A172 (cell line): Measurements from ENCODE around the gene MAP3K4. TPM values are rescaled to one million over a fixed set of nuclear protein-coding genes. Genes with fewer than 3 reads are reported as not detected.
A peak's percentile ranks its signal among the peaks of the same experiment; 100 is the strongest.

Source experiments
- DNase-seq: peaks from one replicate; pipeline ENCODE4 v3.0.0-alpha.2; 2015; ENCODE audit warnings: low spot score
- total RNA-seq: library from RNA; depleted of rRNA; stranded (reverse); fragments of >200 nt; shearing (Covaris generic); gene quantifications from 2 replicates; pipeline ENCODE4 v1.2.3, GENCODE V29; 2014

MAP3K4 gene
- total RNA-seq, 1 experiment from 2014 or later: 19.5 TPM

GRCh38 chr6:161079566-161080262, 88.1 kb downstream of the MAP3K4 start:
- DNase-seq: peak; percentile 73

GRCh38 chr6:161080263-161080970, 88.8 kb downstream of the MAP3K4 start:
- no peak for DNase-seq

- DNase-seq: no peak
Observed at GRCh38 chr6:161082215-161082614, 90.6 kb downstream of the MAP3K4 start.

GRCh38 chr6:161085246-161085645, 93.7 kb downstream of the MAP3K4 start:
- no peak for DNase-seq

GRCh38 chr6:161088676-161089328, 97.2 kb downstream of the MAP3K4 start:
- no peak for DNase-seq

- no peak for DNase-seq
Observed at GRCh38 chr6:161091151-161091550, 99.6 kb downstream of the MAP3K4 start.

GRCh38 chr6:161091972-161092701, 100.6 kb downstream of the MAP3K4 start:
- peak; percentile 25 for DNase-seq

GRCh38 chr6:161094955-161095354, 103.4 kb downstream of the MAP3K4 start:
- DNase-seq: no peak

GRCh38 chr6:161095916-161096315, 104.3 kb downstream of the MAP3K4 start:
- no peak for DNase-seq

- no peak for DNase-seq
Observed at GRCh38 chr6:161100072-161100471, 108.5 kb downstream of the MAP3K4 start.

GRCh38 chr6:161101517-161101916, 109.9 kb downstream of the MAP3K4 start:
- DNase-seq: no peak

- no peak for DNase-seq
Observed at GRCh38 chr6:161103475-161103874, 111.9 kb downstream of the MAP3K4 start.

GRCh38 chr6:161104966-161105365, 113.4 kb downstream of the MAP3K4 start:
- DNase-seq: peak; percentile 5

GRCh38 chr6:161105408-161105807, 113.8 kb downstream of the MAP3K4 start:
- DNase-seq: no peak

GRCh38 chr6:161107779-161108730, 116.5 kb downstream of the MAP3K4 start:
- no peak for DNase-seq

GRCh38 chr6:161108916-161109315, 117.3 kb downstream of the MAP3K4 start:
- DNase-seq: no peak

- no peak for DNase-seq
Observed at GRCh38 chr6:161109366-161109765, 117.8 kb downstream of the MAP3K4 start.

GRCh38 chr6:161110028-161110779, 118.6 kb downstream of the MAP3K4 start:
- no peak for DNase-seq

GRCh38 chr6:161111261-161111660, 119.7 kb downstream of the MAP3K4 start:
- DNase-seq: no peak

GRCh38 chr6:161115468-161115867, 123.9 kb downstream of the MAP3K4 start:
- no peak for DNase-seq
